ENCODE results near the gene FHDC1.

FHDC1 gene

DNA sequence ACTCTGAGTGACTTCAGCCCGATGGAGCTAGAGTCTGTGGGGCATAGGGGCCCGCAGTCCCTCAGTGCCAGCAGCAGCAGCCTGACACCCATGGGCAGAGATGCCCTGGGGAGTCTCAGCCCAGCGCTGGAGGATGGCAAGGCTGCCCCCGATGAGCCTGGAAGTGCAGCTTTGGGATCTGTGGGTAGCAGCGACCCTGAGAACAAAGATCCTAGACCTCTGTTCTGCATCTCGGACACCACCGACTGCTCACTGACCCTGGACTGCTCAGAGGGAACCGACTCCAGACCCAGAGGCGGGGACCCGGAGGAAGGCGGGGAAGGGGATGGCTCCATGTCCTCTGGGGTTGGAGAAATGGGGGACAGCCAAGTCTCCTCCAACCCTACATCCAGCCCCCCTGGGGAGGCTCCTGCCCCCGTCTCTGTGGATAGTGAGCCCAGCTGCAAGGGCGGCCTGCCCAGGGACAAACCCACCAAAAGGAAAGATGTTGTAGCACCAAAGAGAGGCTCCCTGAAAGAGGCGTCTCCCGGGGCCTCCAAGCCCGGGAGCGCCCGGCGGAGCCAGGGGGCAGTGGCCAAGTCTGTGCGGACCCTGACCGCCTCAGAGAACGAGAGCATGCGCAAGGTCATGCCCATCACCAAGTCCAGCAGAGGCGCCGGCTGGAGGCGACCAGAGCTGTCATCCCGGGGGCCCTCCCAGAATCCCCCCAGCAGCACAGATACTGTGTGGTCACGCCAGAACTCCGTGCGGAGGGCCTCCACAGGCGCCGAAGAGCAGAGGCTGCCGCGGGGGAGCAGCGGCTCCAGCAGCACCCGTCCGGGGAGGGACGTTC lies 39.5 kb downstream of the FHDC1 start:
- TF ChIP-seq, protein P1, sequence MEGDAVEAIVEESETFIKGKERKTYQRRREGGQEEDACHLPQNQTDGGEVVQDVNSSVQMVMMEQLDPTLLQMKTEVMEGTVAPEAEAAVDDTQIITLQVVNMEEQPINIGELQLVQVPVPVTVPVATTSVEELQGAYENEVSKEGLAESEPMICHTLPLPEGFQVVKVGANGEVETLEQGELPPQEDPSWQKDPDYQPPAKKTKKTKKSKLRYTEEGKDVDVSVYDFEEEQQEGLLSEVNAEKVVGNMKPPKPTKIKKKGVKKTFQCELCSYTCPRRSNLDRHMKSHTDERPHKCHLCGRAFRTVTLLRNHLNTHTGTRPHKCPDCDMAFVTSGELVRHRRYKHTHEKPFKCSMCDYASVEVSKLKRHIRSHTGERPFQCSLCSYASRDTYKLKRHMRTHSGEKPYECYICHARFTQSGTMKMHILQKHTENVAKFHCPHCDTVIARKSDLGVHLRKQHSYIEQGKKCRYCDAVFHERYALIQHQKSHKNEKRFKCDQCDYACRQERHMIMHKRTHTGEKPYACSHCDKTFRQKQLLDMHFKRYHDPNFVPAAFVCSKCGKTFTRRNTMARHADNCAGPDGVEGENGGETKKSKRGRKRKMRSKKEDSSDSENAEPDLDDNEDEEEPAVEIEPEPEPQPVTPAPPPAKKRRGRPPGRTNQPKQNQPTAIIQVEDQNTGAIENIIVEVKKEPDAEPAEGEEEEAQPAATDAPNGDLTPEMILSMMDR (IDR thresholded peaks at IDR 0.05; ENCODE audit: low read depth, low read length, missing control alignments), result no peak
- no peak overlapping the region for H3K4me3 ChIP-seq (replicated peaks; ENCODE audit: low read depth, low read length)

DNA sequence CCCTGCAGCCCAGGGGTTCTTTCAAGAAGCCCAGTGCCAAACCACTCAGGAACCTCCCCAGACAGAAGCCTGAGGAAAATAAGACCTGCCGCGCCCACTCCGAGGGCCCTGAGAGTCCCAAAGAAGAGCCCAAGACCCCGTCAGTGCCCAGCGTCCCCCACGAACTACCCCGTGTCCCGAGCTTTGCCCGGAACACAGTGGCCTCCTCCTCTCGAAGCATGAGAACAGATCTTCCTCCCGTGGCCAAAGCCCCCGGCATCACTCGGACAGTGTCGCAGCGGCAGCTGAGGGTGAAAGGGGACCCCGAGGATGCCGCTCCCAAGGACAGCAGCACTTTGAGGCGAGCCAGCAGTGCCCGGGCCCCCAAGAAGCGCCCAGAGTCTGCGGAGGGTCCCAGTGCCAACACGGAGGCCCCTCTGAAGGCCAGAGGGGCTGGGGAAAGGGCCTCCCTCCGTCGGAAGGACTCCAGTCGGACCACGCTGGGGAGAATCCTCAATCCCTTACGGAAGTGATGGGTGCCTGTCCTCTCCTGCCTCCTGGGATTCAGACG lies 40.2 kb downstream of the FHDC1 start:
- no peak for DNase-seq (ENCODE audit: extremely low read depth, low read depth)
- TF ChIP-seq, protein P1 (IDR thresholded peaks at IDR 0.05; ENCODE audit: low read depth, low read length, missing control alignments), result no peak
- H3K4me3 ChIP-seq (replicated peaks; ENCODE audit: low read depth, low read length), result no peak overlapping the region

More for the DNA sequence above, 39.5 kb downstream of the FHDC1 start:
- no peak for DNase-seq (ENCODE audit: extremely low read depth, low read depth)

DNA sequence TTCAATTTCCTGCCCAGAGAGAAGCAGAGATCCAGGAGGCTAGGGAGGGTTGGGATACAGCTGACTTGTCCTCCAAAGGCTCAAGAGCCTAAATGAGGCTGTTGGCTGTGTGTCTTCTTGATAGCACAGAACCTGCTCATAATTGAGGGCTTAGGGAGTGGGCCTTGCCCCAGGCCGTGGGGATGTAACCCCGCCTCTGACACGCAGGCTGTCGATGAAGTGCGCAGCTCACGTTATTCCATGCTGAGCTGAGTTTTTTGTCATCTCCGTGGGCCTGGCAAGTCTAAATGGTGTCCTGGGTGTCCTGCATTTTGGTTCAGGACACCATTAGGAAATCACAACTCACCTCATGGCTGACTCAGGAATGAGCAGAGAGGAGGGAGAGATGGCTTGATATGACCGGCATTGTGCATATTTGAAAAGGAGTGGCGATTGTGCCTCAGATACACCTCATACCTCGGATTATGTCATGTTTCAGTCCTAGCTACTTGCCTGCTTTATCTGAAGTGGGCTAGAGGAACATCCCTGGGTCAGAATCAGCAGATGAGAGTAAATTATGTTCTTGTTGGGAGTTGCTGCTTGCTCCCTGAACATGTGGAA lies 43.7 kb downstream of the FHDC1 start:
- no peak for DNase-seq (ENCODE audit: extremely low read depth, low read depth)
- TF ChIP-seq, protein P1 (IDR thresholded peaks at IDR 0.05; ENCODE audit: low read depth, low read length, missing control alignments), result no peak
- no peak overlapping the region for H3K4me3 ChIP-seq (replicated peaks; ENCODE audit: low read depth, low read length)

DNA sequence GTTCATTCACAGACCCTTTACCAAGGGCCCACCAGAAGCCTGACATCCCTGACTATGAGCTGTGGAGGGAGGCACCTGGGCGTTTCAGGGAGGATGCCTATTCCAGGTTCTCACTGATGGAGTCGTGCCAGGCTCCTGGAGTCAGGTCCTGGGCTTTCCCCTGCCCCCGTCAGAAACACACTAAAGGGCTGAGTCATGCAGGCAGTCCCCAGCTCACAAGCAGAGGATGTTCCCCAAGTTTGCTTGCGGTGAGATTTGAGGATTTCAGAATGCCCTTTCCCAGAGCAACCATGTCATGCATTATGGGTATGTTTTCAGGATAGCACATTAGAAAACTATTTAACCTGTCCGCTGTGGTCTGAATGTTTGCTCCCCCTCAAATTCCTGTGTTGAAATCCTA lies 45.2 kb downstream of the FHDC1 start:
- H3K4me3 ChIP-seq (replicated peaks; ENCODE audit: low read depth, low read length), result no peak overlapping the region
- no peak for DNase-seq (ENCODE audit: extremely low read depth, low read depth)
- TF ChIP-seq, protein P1 (IDR thresholded peaks at IDR 0.05; ENCODE audit: low read depth, low read length, missing control alignments), result no peak

DNA sequence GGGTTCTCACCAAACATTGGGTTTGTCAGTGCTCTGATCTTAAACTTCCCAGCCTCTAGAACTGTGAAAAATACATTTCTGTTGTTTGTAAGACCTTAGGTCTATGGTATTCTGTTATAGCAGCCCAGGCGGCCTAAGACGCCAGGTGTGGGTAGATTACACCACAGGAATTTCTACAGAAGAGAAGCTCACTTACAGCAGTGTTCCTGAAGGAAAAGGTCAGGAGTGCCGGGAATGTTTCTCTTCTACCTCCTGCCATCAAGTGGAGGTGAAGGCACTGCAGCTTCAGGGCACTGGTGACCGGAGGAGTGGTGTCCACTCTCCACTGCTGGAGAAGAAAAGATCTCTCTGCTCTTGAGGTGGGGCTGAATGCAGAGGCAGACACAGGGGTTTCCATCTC lies 45.7 kb downstream of the FHDC1 start:
- DNase-seq (ENCODE audit: extremely low read depth, low read depth), result no peak
- no peak overlapping the region for H3K4me3 ChIP-seq (replicated peaks; ENCODE audit: low read depth, low read length)
- TF ChIP-seq, protein P1 (IDR thresholded peaks at IDR 0.05; ENCODE audit: low read depth, low read length, missing control alignments), result no peak

DNA sequence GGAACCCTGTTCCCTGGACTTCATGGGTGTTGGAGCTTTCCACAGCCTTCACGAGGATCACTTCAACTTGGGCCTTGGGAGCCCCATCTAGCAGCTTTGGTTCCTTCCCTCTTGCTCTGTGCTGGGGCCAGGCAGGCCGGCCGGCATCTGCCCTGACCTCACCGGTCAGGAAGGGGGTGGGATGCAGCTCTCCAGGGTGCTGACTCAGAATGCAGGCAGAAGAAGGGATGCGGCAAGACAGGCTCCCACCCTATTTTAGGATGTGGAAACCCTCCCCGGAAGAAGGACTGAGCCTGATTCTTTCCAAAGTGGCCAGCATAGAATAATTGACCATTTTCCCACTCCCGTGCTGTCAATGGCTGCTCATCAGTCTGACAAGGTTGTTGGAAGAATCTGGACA lies 47.1 kb downstream of the FHDC1 start:
- DNase-seq (ENCODE audit: extremely low read depth, low read depth), result no peak
- TF ChIP-seq, protein P1 (IDR thresholded peaks at IDR 0.05; ENCODE audit: low read depth, low read length, missing control alignments), result no peak
- no peak overlapping the region for H3K4me3 ChIP-seq (replicated peaks; ENCODE audit: low read depth, low read length)

All from HFF-Myc (cell line).